Keratinocyte (primary cell): ENCODE data around the gene MEAF6. TPM values are rescaled to one million over a fixed set of nuclear protein-coding genes. Genes with fewer than 3 reads are reported as not detected.

Source experiments
- DNase-seq: peaks from one replicate; pipeline ENCODE4 v3.0.0-alpha.2; 2011; ENCODE audit warnings: low read depth, missing footprints, low spot score
- FAIRE-seq: peaks from 2 replicates; lab custom pipeline; 2011; peaks lifted over from hg19 to GRCh38; lab: Jason Lieb, UNC
- H2AFZ ChIP-seq: 2 replicates; pipeline ENCODE4 v1.6.0; 2012; ENCODE audit warnings: low read length, control low read depth, inconsistent platforms; ENCODE audit not compliant: control insufficient read depth
- H3K27ac ChIP-seq: 2 replicates; pipeline ENCODE4 v1.5.1; 2011; ENCODE audit warnings: low read length; ENCODE audit not compliant: control insufficient read depth, insufficient read depth
- H3K27me3 ChIP-seq: 3 replicates; pipeline ENCODE4 v1.6.0; 2011; ENCODE audit warnings: low read length; ENCODE audit not compliant: control insufficient read depth, insufficient read depth; ENCODE audit errors: extremely low read depth
- H3K36me3 ChIP-seq, 2 experiments: 2 replicates in 1 of 2; 3 replicates in 1 of 2; pipeline ENCODE4 v1.5.1; 2011; ENCODE audit warnings: low read length in 2 of 2, mild to moderate bottlenecking in 1 of 2; ENCODE audit not compliant: control insufficient read depth in 2 of 2, insufficient read depth in 2 of 2; ENCODE audit errors: extremely low read depth in 1 of 2
- H3K4me1 ChIP-seq: 3 replicates; pipeline ENCODE4 v1.5.1; 2011; ENCODE audit warnings: low read length; ENCODE audit not compliant: control insufficient read depth, insufficient read depth; ENCODE audit errors: extremely low read depth
- H3K4me2 ChIP-seq: 3 replicates; pipeline ENCODE4 v1.6.0; 2011; ENCODE audit warnings: low read depth, low read length; ENCODE audit not compliant: control insufficient read depth, insufficient read depth; ENCODE audit errors: extremely low read depth
- H3K4me3 ChIP-seq, 3 experiments: fragments of 200-600 bp in 1 of 3; sonication (generic) in 1 of 3; 2 replicates in 2 of 3; 3 replicates in 1 of 3; pipeline ENCODE4 v1.5.1; 2011 to 2016; ENCODE audit warnings: low read length in 3 of 3, mild to moderate bottlenecking in 3 of 3, control low read depth in 2 of 3, inconsistent platforms in 1 of 3, low read depth in 1 of 3, mixed read lengths in 1 of 3, mixed run types in 1 of 3, moderate library complexity in 1 of 3; ENCODE audit not compliant: control insufficient read depth in 2 of 3, insufficient read depth in 2 of 3; ENCODE audit errors: extremely low read depth in 1 of 3
- H3K79me2 ChIP-seq: 2 replicates; pipeline ENCODE4 v1.6.0; 2012; ENCODE audit warnings: low read length; ENCODE audit not compliant: control insufficient read depth, insufficient read depth
- H3K9ac ChIP-seq: 3 replicates; pipeline ENCODE4 v1.6.0; 2011; ENCODE audit warnings: low read length; ENCODE audit not compliant: control insufficient read depth, insufficient read depth; ENCODE audit errors: extremely low read depth
- H3K9me1 ChIP-seq: 3 replicates; pipeline ENCODE4 v1.6.0; 2011; ENCODE audit warnings: low read length; ENCODE audit not compliant: control insufficient read depth, insufficient read depth; ENCODE audit errors: extremely low read depth
- H3K9me3 ChIP-seq: 2 replicates; pipeline ENCODE4 v1.5.1; 2012; ENCODE audit warnings: low read depth, low read length; ENCODE audit not compliant: control insufficient read depth
- H4K20me1 ChIP-seq: 3 replicates; pipeline ENCODE4 v1.6.0; 2011; ENCODE audit warnings: low read length; ENCODE audit not compliant: control insufficient read depth, insufficient read depth; ENCODE audit errors: extremely low read depth
- CTCF ChIP-seq, 3 experiments: IDR thresholded peaks in 1 of 3; conservative IDR thresholded peaks in 1 of 3; optimal IDR thresholded peaks in 1 of 3; 2 replicates in 2 of 3; 3 replicates in 1 of 3; pipeline versions ENCODE3 to v1.5.1; 2011; ENCODE audit warnings: low read length in 3 of 3, mild to moderate bottlenecking in 3 of 3, moderate library complexity in 2 of 3, control low read depth in 1 of 3, inconsistent platforms in 1 of 3; ENCODE audit not compliant: insufficient read depth in 2 of 3; ENCODE audit errors: extremely low read depth in 1 of 3
- EZH2 ChIP-seq: IDR thresholded peaks from one replicate; pipeline ENCODE4 v1.6.1; 2012; ENCODE audit warnings: inconsistent platforms, mild to moderate bottlenecking, low read length, moderate library complexity
- dilution Hi-C: fragments of 300-500 bp; cut with MboI; formaldehyde crosslinking; loops from one replicate; pipeline ENCODE4 v1.7.0; 2020; ENCODE audit warnings: low sequenced_read_pairs; ENCODE audit not compliant: extremely low pct_ligation_motif_present
- polyA plus RNA-seq, 5 experiments: library from polyadenylated mRNA; depleted of rRNA in 3 of 5; stranded (reverse) in 3 of 5; stranded (forward) in 1 of 5; unstranded in 1 of 5; fragments of >200 nt; gene quantifications; 1 replicate in 1 of 5; 2 replicates in 3 of 5; 3 replicates in 1 of 5; pipeline versions ENCODE4 v1.2.1 to v1.2.3, GENCODE V29; 2011 to 2012; ENCODE audit warnings: missing spikeins in 2 of 5, low read depth in 1 of 5, low replicate concordance in 1 of 5
- small RNA-seq, 3 experiments: library from RNA; depleted of rRNA; stranded (forward); fragments of <200 nt; gene quantifications; one replicate each; pipeline ENCODE3, GENCODE V24; 2012; ENCODE audit warnings: low read depth in 3 of 3, low replicate concordance in 1 of 3; ENCODE audit not compliant: insufficient read length in 3 of 3

Gene MEAF6
- polyA plus RNA-seq, 1 donor (not counting 4 experiments of a cell fraction or from before 2014, with no cell fraction given): 51.9 TPM

- H3K9ac ChIP-seq: no peak overlapping the region
- FAIRE-seq (no peak), DNase-seq (no peak)
- H3K9me3 ChIP-seq: no peaks in the 10 kb centered on the region
- H3K4me1 ChIP-seq: peaks cover 31% of the 10 kb centered on the region
- dilution Hi-C loops: no loop called here
- H3K9me1 ChIP-seq: no peaks in the 10 kb centered on the region
- no peaks in the 10 kb centered on the region for H3K27me3 ChIP-seq
- H4K20me1 ChIP-seq: no peaks in the 10 kb centered on the region
- H3K4me2 ChIP-seq: no peak overlapping the region
- no peak overlapping the region for H3K4me3 ChIP-seq
- no peaks in the 10 kb centered on the region for H3K79me2 ChIP-seq
- TF ChIP-seq EZH2 (no peak), CTCF (optimal IDR thresholded peaks at IDR 0.05 in 1 of 3, IDR thresholded peaks at IDR 0.05 in 1 of 3, conservative IDR thresholded peaks at IDR 0.05 in 1 of 3; ENCODE audit: extremely low read depth in 1 of 3, insufficient read depth in 2 of 3, low read length in 3 of 3) (no peak)
- no peaks in the 10 kb centered on the region for H3K36me3 ChIP-seq
- no peak overlapping the region for H3K27ac ChIP-seq
- no peak overlapping the region for H2AFZ ChIP-seq
Measured at GRCh38 chr1:37446874-37447273, 67.7 kb downstream of the MEAF6 start.

DNA sequence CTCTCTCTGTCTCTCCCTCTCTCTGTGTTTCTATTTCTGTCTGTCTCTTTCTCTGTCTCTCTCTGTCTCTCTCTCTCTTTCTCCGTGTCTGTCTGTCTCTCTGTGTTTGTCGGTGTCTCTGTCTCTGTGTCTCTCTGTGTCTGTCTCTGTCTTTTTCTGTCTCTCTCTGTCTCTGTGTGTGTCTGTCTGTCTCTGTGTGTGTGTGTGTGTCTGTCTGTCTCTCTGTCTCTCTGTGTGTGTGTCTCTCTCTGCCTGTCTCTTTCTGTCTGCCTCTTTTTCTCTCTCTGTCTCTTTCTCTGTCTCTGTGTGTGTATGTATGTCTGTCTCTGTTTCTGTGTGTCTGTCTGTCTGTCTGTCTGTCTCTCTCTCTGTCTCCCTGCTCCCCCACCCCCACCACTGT is 71.9 kb downstream of the MEAF6 start:
- Histone ChIP-seq H3K4me2 (no peak overlapping the region), H3K27me3 (peaks cover 3% of the 10 kb centered on the region), H3K79me2 (no peaks in the 10 kb centered on the region), H4K20me1 (no peaks in the 10 kb centered on the region), H2AFZ (no peak overlapping the region), H3K36me3 (no peaks in the 10 kb centered on the region), H3K9me3 (no peaks in the 10 kb centered on the region), H3K4me1 (no peaks in the 10 kb centered on the region), H3K27ac (no peak overlapping the region), H3K9me1 (no peaks in the 10 kb centered on the region), H3K9ac (no peak overlapping the region), H3K4me3 (no peak overlapping the region)
- no peak for FAIRE-seq
- TF ChIP-seq CTCF (optimal IDR thresholded peaks at IDR 0.05 in 1 of 3, IDR thresholded peaks at IDR 0.05 in 1 of 3, conservative IDR thresholded peaks at IDR 0.05 in 1 of 3; ENCODE audit: extremely low read depth in 1 of 3, insufficient read depth in 2 of 3, low read length in 3 of 3): no peak
- no peak for TF ChIP-seq EZH2
- no peak for DNase-seq
- dilution Hi-C loops: no loop called here

Small RNA genes lying within 50 kb of the gene (small RNA-seq; reads per million reads assigned to genes)
- gene AL034379.1 (0 reads per million in 3 experiments), gene MIR5581 (0 to 1.3 (median 1.0) reads per million in 3 experiments)

Other genes starting within 250 kb of the MEAF6 start
- gene ZC3H12A, start 40.2 kb downstream of the MEAF6 start, polyA plus RNA-seq: 17.5 to 55.5 TPM (median 24.4 TPM) in 3 replicates
- gene SNIP1, start 39.5 kb upstream of the MEAF6 start, polyA plus RNA-seq: 6.7 to 8.9 TPM (median 7.1 TPM) in 3 replicates
- gene DNALI1, start 42.2 kb upstream of the MEAF6 start, polyA plus RNA-seq: 0.06 to 0.14 TPM (median 0.06 TPM) in 3 replicates
- 49.7 to 81.0 TPM (median 52.7 TPM) in 3 replicates for gene GNL2, start 81.2 kb upstream of the MEAF6 start, polyA plus RNA-seq
- gene RSPO1, start 120.1 kb upstream of the MEAF6 start, polyA plus RNA-seq: not detected in 3 replicates
- gene CDCA8, start 177.8 kb upstream of the MEAF6 start, polyA plus RNA-seq: 3.7 to 22.1 TPM (median 15.1 TPM) in 3 replicates